Cardiac muscle cell (in vitro differentiated cells and primary cell): ENCODE results near the gene SRRM1. TPM values are rescaled to one million over a fixed set of nuclear protein-coding genes. Genes with fewer than 3 reads are reported as not detected.

Experiments used
- polyA plus RNA-seq: library from polyadenylated mRNA; unstranded; fragments of >200 nt; fragmentation: Nextera tagmentation; extraction: Ambion mirVana; gene quantifications from 2 replicates; pipeline ENCODE4 v1.2.1, GENCODE V29; 2016
- total RNA-seq: library from RNA; depleted of rRNA; stranded (reverse); fragments of >200 nt; gene quantifications from 2 replicates; pipeline ENCODE4 v1.2.3, GENCODE V29; 2016

SRRM1 gene
- total and polyA plus RNA-seq, 2 experiments from 2014 or later: 133 to 139 TPM

Other genes with a start within 250 kb of the SRRM1 start
- gene STPG1, start 229.5 kb upstream of the SRRM1 start, total RNA-seq: 5.7 and 10.7 TPM in 2 replicates
- 9.9 and 17.7 TPM in 2 replicates for gene STPG1, start 229.5 kb upstream of the SRRM1 start, polyA plus RNA-seq
- gene NIPAL3, start 227.5 kb upstream of the SRRM1 start, total RNA-seq: 29.9 and 32.2 TPM in 2 replicates
- 19.0 and 23.7 TPM in 2 replicates for gene NIPAL3, start 227.5 kb upstream of the SRRM1 start, polyA plus RNA-seq
- gene RCAN3, start 140.5 kb upstream of the SRRM1 start, total RNA-seq: 8.4 and 9.9 TPM in 2 replicates
- 6.4 and 7.3 TPM in 2 replicates for gene RCAN3, start 140.5 kb upstream of the SRRM1 start, polyA plus RNA-seq
- gene NCMAP, start 87.2 kb upstream of the SRRM1 start, total RNA-seq: 0.11 TPM in 1 of 2 replicates, not detected in the other
- not detected in 2 replicates for gene NCMAP, start 87.2 kb upstream of the SRRM1 start, polyA plus RNA-seq
- gene CLIC4, start 102.1 kb downstream of the SRRM1 start, total RNA-seq: 174 and 361 TPM in 2 replicates
- gene CLIC4, start 102.1 kb downstream of the SRRM1 start, polyA plus RNA-seq: 136 and 221 TPM in 2 replicates